HepG2 (cell line): Measurements from ENCODE around the gene ANTXR1. TPM values are rescaled to one million over a fixed set of nuclear protein-coding genes. Genes with fewer than 3 reads are reported as not detected.

Experiments used
- CBX1 ChIP-seq: IDR thresholded peaks from one replicate; pipeline ENCODE4 v1.6.1; 2016; ENCODE audit warnings: antibody characterized with exemption, low read depth
- GABPB1 ChIP-seq: IDR thresholded peaks from 2 replicates; pipeline ENCODE4 v1.6.1; 2016; ENCODE audit warnings: mild to moderate bottlenecking, missing genetic modification reagents, moderate library complexity, missing compliant biosample characterization
- GATAD1 ChIP-seq: IDR thresholded peaks from 2 replicates; pipeline ENCODE4 v1.6.1; 2016; ENCODE audit warnings: missing genetic modification reagents, missing compliant biosample characterization
- MXD3 ChIP-seq: IDR thresholded peaks from 2 replicates; pipeline ENCODE4 v1.6.1; 2016; ENCODE audit warnings: mild to moderate bottlenecking, missing biosample characterization, missing genetic modification reagents
- NFE2L1 ChIP-seq: sonication (generic); formaldehyde crosslinking; IDR thresholded peaks from 2 replicates; pipeline ENCODE4 v1.4.0; 2020; ENCODE audit warnings: missing genetic modification reagents, mild to moderate bottlenecking, borderline replicate concordance
- RARA ChIP-seq: IDR thresholded peaks from 2 replicates; pipeline ENCODE4 v1.6.1; 2016; ENCODE audit warnings: missing genetic modification reagents, missing compliant biosample characterization
- REXO4 ChIP-seq: sonication (generic); formaldehyde crosslinking; IDR thresholded peaks from 2 replicates; pipeline ENCODE4 v1.8.0; 2022; ENCODE audit warnings: missing genetic modification reagents, mild to moderate bottlenecking, borderline replicate concordance
- RXRB ChIP-seq: IDR thresholded peaks from 2 replicates; pipeline ENCODE4 v1.6.1; 2016; ENCODE audit warnings: borderline replicate concordance, missing genetic modification reagents, missing compliant biosample characterization
- SETDB1 ChIP-seq: sonication (generic); formaldehyde crosslinking; IDR thresholded peaks from 2 replicates; pipeline ENCODE4 v1.5.1; 2020; ENCODE audit warnings: missing genetic modification reagents, mild to moderate bottlenecking, borderline replicate concordance
- SOX6 ChIP-seq, 2 experiments: fragments of 450-650 bp in 1 of 2; sonication (generic) in 1 of 2; formaldehyde crosslinking in 1 of 2; IDR thresholded peaks; 2 replicates each; pipeline versions ENCODE4 v1.4.0 to v1.6.1; 2017 to 2020; ENCODE audit warnings: antibody characterized with exemption in 1 of 2, mild to moderate bottlenecking in 1 of 2, missing genetic modification reagents in 1 of 2
- ZMYM2 ChIP-seq: sonication (generic); formaldehyde crosslinking; IDR thresholded peaks from 2 replicates; pipeline ENCODE4 v1.8.0; 2022; ENCODE audit warnings: mild to moderate bottlenecking, missing genetic modification reagents
- ZNF34 ChIP-seq: sonication (generic); formaldehyde crosslinking; IDR thresholded peaks from 2 replicates; pipeline ENCODE4 v1.4.0; 2020; ENCODE audit warnings: mild to moderate bottlenecking, missing genetic modification reagents, borderline replicate concordance
- ZNF383 ChIP-seq: sonication (generic); formaldehyde crosslinking; IDR thresholded peaks from 2 replicates; pipeline ENCODE4 v1.4.0; 2020; ENCODE audit warnings: missing genetic modification reagents, mild to moderate bottlenecking, borderline replicate concordance
- ZNF432 ChIP-seq: sonication (generic); formaldehyde crosslinking; IDR thresholded peaks from 2 replicates; pipeline ENCODE4 v1.5.0; 2020; ENCODE audit warnings: missing genetic modification reagents, mild to moderate bottlenecking, borderline replicate concordance
- ZNF558 ChIP-seq: sonication (generic); formaldehyde crosslinking; IDR thresholded peaks from 2 replicates; pipeline ENCODE4 v1.9.0; 2022; ENCODE audit warnings: mild to moderate bottlenecking, missing genetic modification reagents, borderline replicate concordance
- ZNF574 ChIP-seq: sonication (generic); formaldehyde crosslinking; IDR thresholded peaks from 2 replicates; pipeline ENCODE4 v1.4.0; 2020; ENCODE audit warnings: missing genetic modification reagents
- ZNF605 ChIP-seq: sonication (generic); formaldehyde crosslinking; IDR thresholded peaks from 2 replicates; pipeline ENCODE4 v1.8.0; 2022; ENCODE audit warnings: mild to moderate bottlenecking, missing genetic modification reagents
- ZNF646 ChIP-seq: sonication (generic); formaldehyde crosslinking; IDR thresholded peaks from 2 replicates; pipeline ENCODE4 v1.9.0; 2021; ENCODE audit warnings: mild to moderate bottlenecking, missing genetic modification reagents
- ZNF670 ChIP-seq: sonication (generic); formaldehyde crosslinking; IDR thresholded peaks from 2 replicates; pipeline ENCODE4 v1.8.0; 2022; ENCODE audit warnings: mild to moderate bottlenecking, missing genetic modification reagents, borderline replicate concordance
- ZSCAN31 ChIP-seq: sonication (generic); formaldehyde crosslinking; IDR thresholded peaks from 2 replicates; pipeline ENCODE4 v1.5.0; 2020; ENCODE audit warnings: low read depth, mild to moderate bottlenecking, missing genetic modification reagents
- polyA plus RNA-seq, 8 experiments: library from polyadenylated mRNA; depleted of rRNA in 3 of 8; stranded (reverse) in 7 of 8; unstranded in 1 of 8; fragments of >200 nt; fragmentation: Illumina TruSeq in 4 of 8; extraction: Trizol in 4 of 8; gene quantifications; 2 replicates each; pipeline versions ENCODE4 v1.2.1 to v1.2.3, GENCODE V29; 2011 to 2016; ENCODE audit warnings: low read depth in 4 of 8, missing spikeins in 1 of 8, mixed read lengths in 1 of 8; ENCODE audit not compliant: insufficient read depth in 1 of 8
- total RNA-seq, 5 experiments: library from RNA; depleted of rRNA; stranded (reverse); fragments of >200 nt; fragmentation: Illumina TruSeq; extraction: Trizol; gene quantifications; 2 replicates each; pipeline ENCODE4 v1.2.3, GENCODE V29; 2016; ENCODE audit warnings: low read depth in 1 of 5

Gene ANTXR1
- total and polyA plus RNA-seq, 2 of the 13 experiments (the other 11 are each of a cell fraction or from before 2014, with no cell fraction given), result 4.5 to 12.7 TPM

- TF ChIP-seq RXRB (peak; percentile 61; the same call in 1 of the 2 replicates), ZNF646 (CRISPR knock-in tag) (0 out of 2 replicates have a peak, but pooled peaks have one; percentile 26), ZNF574 (peak; percentile 49), GATAD1 (CRISPR knock-in tag) (peak; percentile 21; the same call in 1 of the 2 replicates), RARA (no peak), ZNF605 (peak; percentile 92; the same call in 1 of the 2 replicates), ZNF34 (no peak), SOX6 (IDR thresholded peaks at IDR 0.05) (no peak), SOX6 (CRISPR knock-in tag; IDR thresholded peaks at IDR 0.05) (peak; percentile 48; the same call in 1 of the 2 replicates), ZNF432 (CRISPR knock-in tag) (no peak), GABPB1 (peak; percentile 91), REXO4 (CRISPR knock-in tag) (no peak), ZNF558 (CRISPR knock-in tag) (0 out of 2 replicates have a peak, but pooled peaks have one; percentile 67), MXD3 (CRISPR knock-in tag) (peak; percentile 60; the same call in 1 of the 2 replicates), ZSCAN31 (peak; percentile 62), ZNF670 (no peak), ZMYM2 (CRISPR knock-in tag) (0 out of 2 replicates have a peak, but pooled peaks have one; percentile 21), ZNF383 (CRISPR knock-in tag) (no peak), CBX1 (no peak), NFE2L1 (CRISPR knock-in tag) (no peak), SETDB1 (CRISPR knock-in tag) (no peak)
These were observed at the start of gene ANTXR1 (continued) for GRCh38 chr2:69013142-69013839.
